ENCODE results near the gene UBE3B.
"Not testable (repeated sequence)": the region's sequence is repeated elsewhere in the genome, so short reads cannot be mapped to it uniquely, and the experiment has no call there.

DNA sequence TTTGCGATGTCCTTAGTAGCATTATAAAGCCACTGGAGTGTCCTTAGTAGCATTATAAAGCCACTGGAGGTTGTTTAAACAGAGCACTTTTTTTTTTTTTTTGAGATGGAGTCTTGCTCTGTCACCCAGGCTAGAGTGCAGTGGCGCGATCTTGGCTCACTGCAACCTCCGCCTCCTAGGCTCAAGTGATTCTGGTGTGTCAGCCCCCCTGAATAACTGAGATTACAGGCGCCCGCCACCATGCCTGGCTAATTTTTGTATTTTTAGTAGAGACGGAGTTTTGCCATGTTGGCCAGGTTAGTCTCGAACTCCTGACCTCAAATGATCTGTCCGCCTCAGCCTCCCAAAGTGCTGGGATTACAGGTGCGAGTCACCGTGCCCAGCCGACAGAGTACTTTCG, 37.5 kb upstream of the UBE3B start:
- TF ChIP-seq, protein P1, sequence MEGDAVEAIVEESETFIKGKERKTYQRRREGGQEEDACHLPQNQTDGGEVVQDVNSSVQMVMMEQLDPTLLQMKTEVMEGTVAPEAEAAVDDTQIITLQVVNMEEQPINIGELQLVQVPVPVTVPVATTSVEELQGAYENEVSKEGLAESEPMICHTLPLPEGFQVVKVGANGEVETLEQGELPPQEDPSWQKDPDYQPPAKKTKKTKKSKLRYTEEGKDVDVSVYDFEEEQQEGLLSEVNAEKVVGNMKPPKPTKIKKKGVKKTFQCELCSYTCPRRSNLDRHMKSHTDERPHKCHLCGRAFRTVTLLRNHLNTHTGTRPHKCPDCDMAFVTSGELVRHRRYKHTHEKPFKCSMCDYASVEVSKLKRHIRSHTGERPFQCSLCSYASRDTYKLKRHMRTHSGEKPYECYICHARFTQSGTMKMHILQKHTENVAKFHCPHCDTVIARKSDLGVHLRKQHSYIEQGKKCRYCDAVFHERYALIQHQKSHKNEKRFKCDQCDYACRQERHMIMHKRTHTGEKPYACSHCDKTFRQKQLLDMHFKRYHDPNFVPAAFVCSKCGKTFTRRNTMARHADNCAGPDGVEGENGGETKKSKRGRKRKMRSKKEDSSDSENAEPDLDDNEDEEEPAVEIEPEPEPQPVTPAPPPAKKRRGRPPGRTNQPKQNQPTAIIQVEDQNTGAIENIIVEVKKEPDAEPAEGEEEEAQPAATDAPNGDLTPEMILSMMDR (IDR thresholded peaks at IDR 0.05), result not testable (repeated sequence)
- TF ChIP-seq POLR2A (IDR thresholded peaks at IDR 0.05), result not testable (repeated sequence)
